ENCODE data around the gene SRC. TPM values are rescaled to one million over a fixed set of nuclear protein-coding genes. Genes with fewer than 3 reads are reported as not detected.

The SRC gene
- total and polyA plus RNA-seq, 7 donors = 0.86 to 3.0 (median 1.3) TPM

GRCh38 chr20:37360391-37361115 lies 14.6 kb downstream of the SRC start:
- Histone ChIP-seq H3K4me3 (no peak overlapping the region), H3K27ac (no peak overlapping the region), H3K9me3 (no peaks in the 10 kb centered on the region), H3K27me3 (ENCODE audit: insufficient read depth in 3 of 3, low read length in 2 of 3) (no peaks in the 10 kb centered on the region), H3K36me3 (ENCODE audit: insufficient read depth in 1 of 2, low read depth in 1 of 2) (no peaks in the 10 kb centered on the region), H3K4me1 (no peaks in the 10 kb centered on the region)
- 94 to 99% (median 96%) methylated on average over 6 of the region's 6 CpGs for WGBS, 3 donors
- DNase-seq (no peak), ATAC-seq (no peak)
- TF ChIP-seq, protein P1, sequence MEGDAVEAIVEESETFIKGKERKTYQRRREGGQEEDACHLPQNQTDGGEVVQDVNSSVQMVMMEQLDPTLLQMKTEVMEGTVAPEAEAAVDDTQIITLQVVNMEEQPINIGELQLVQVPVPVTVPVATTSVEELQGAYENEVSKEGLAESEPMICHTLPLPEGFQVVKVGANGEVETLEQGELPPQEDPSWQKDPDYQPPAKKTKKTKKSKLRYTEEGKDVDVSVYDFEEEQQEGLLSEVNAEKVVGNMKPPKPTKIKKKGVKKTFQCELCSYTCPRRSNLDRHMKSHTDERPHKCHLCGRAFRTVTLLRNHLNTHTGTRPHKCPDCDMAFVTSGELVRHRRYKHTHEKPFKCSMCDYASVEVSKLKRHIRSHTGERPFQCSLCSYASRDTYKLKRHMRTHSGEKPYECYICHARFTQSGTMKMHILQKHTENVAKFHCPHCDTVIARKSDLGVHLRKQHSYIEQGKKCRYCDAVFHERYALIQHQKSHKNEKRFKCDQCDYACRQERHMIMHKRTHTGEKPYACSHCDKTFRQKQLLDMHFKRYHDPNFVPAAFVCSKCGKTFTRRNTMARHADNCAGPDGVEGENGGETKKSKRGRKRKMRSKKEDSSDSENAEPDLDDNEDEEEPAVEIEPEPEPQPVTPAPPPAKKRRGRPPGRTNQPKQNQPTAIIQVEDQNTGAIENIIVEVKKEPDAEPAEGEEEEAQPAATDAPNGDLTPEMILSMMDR (IDR thresholded peaks at IDR 0.05) = no peak
- intact Hi-C loops (cut with DNase I) = no loop called here

GRCh38 chr20:37361336-37361735 lies 15.4 kb downstream of the SRC start:
- Histone ChIP-seq H3K4me3 (no peak overlapping the region), H3K4me1 (no peaks in the 10 kb centered on the region), H3K36me3 (ENCODE audit: insufficient read depth in 1 of 2, low read depth in 1 of 2) (no peaks in the 10 kb centered on the region), H3K27ac (no peak overlapping the region), H3K9me3 (no peaks in the 10 kb centered on the region), H3K27me3 (ENCODE audit: insufficient read depth in 3 of 3, low read length in 2 of 3) (no peaks in the 10 kb centered on the region)
- DNase-seq = no peak
- WGBS, 3 donors = 80 to 85% (median 81%) methylated on average over 8 of the region's 8 CpGs
- intact Hi-C loops (cut with DNase I) = no loop called here
- ATAC-seq = no peak
- TF ChIP-seq, protein P1 (IDR thresholded peaks at IDR 0.05) = no peak

DNA sequence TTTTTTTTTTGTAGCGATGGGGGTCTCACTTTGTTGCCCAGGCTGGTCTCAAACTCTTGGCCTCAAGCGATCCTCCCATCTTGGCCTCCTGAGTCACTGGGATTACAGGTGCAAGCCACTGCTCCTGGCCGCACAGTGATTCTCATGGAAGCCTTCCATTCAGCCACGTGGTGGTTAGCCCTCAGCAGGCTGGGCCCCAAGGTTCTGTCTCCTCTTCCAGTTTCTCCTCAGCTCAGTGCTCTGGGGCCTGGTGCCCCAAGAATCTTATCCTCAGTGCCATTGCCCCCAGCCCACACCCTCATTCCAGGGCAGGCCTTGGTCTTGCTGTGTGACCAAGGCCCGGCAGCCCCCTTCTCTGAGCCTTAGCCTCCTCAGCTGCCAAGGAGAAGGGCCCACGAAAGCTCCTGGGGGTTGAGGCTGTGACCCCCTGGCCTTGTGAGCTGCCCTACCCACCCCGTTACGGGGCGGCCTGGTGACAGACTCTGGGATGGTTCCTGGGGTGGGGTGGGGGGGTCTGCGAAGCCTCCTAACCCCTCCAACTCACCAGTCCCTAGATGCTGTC lies 16.4 kb downstream of the SRC start:
- no peaks in the 10 kb centered on the region for H3K36me3 ChIP-seq (ENCODE audit: insufficient read depth in 1 of 2, low read depth in 1 of 2)
- no peak overlapping the region for H3K27ac ChIP-seq
- H3K4me3 ChIP-seq = no peak overlapping the region
- WGBS, 3 donors = 84 to 89% (median 87%) methylated on average over 7 to 10 of the region's 10 CpGs
- intact Hi-C loops (cut with DNase I) = no loop called here
- TF ChIP-seq, protein P1 (IDR thresholded peaks at IDR 0.05) = no peak
- ATAC-seq (no peak), DNase-seq (no peak)
- H3K27me3 ChIP-seq (ENCODE audit: insufficient read depth in 3 of 3, low read length in 2 of 3) = no peaks in the 10 kb centered on the region
- H3K4me1 ChIP-seq = no peaks in the 10 kb centered on the region
- H3K9me3 ChIP-seq = no peaks in the 10 kb centered on the region

DNA sequence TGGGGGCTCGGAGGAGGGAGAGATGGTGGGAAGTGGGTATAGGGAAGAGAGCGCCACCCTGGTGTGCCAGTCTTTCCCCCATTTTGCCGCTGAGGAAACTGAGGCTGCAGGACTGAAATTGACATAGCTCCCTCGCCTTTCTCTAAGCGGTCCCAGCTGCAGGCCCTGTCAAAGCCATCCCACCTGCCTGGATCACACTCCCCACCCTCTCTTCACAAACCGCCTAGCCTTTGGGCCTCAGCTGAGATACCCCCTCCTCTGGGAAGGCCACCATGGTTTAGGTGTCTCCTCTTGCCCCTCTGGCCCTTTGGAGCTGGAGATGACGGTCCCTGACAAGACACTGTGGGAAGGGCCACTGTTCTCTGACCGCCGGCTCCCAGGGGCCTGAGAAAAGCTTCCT lies 16.9 kb downstream of the SRC start:
- Histone ChIP-seq H3K27ac (no peak overlapping the region), H3K27me3 (ENCODE audit: insufficient read depth in 3 of 3, low read length in 2 of 3) (no peaks in the 10 kb centered on the region), H3K36me3 (ENCODE audit: insufficient read depth in 1 of 2, low read depth in 1 of 2) (no peaks in the 10 kb centered on the region), H3K9me3 (no peaks in the 10 kb centered on the region), H3K4me3 (no peak overlapping the region), H3K4me1 (no peaks in the 10 kb centered on the region)
- TF ChIP-seq, protein P1 (IDR thresholded peaks at IDR 0.05) = no peak
- WGBS, 3 donors = 94 to 97% (median 95%) methylated on average over 9 of the region's 9 CpGs
- intact Hi-C loops (cut with DNase I) = no loop called here
- DNase-seq (no peak), ATAC-seq (no peak)

Measured in psoas muscle (tissue), 8 donors.